Anterior cingulate cortex (tissue), 58 donors: Measurements from ENCODE around the gene DEFB114.
A peak's percentile ranks its signal among the peaks of the same experiment; 100 is the strongest.
"Not testable (repeated sequence)": the region's sequence is repeated elsewhere in the genome, so short reads cannot be mapped to it uniquely, and the experiment has no call there.

ENCODE experiments used
- DNase-seq, 58 donors: peaks; one replicate each; lab custom pipeline; 2025; lab: John Stamatoyannopoulos, UW

Gene DEFB114, protein sequence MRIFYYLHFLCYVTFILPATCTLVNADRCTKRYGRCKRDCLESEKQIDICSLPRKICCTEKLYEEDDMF

GRCh38 chr6:49964064-49964463 lies at the start of gene DEFB114:
TSS of gene DEFB114 (minus strand) at chr6:49964164. CDS start at chr6:49964105, 59 bp downstream.
- no peak for DNase-seq

- DNase-seq: no peak
These were observed 43.9 kb upstream of the DEFB114 start for GRCh38 chr6:50007819-50008218.

DNA sequence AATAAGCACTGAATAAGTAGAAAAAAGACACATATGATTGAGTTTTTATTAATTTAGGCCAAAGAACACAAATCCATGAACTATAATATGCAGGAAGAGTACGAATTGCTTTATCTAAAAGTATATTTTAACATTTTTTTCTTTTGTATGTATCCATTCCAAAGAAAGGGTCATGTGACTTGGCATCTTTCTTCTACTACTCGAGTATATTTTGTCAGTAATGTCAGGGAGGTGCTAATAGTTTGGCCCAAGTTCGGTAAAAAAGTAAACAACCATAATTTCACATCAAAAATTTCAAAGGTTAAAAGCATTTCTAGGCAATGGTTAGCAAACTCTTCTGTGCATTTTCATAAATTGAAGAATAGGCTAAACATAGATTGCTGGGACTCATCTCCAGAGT lies 39.2 kb upstream of the DEFB114 start:
- no peak for DNase-seq

DNA sequence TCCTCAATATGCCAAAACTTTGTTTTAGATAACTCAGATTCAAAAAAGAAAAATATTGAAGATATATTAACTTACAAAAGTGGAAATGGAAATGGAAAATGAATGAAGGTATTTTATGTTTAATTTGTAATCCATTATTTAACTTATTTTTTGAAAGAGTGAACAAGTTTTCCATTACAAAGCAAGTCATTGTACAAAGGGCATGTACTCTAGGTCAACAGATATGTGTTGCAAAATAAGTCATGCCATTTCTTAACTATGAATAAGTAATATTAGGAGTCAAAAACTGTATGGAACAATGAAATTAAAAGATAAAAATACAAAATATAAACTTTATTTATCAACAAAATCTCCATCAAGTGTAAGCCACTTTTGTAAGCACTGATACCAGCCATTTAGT lies 31.3 kb upstream of the DEFB114 start:
- DNase-seq: no peak

GRCh38 chr6:49988900-49989299 lies 24.9 kb upstream of the DEFB114 start:
- no peak for DNase-seq

- DNase-seq: no peak
These were observed 23.8 kb upstream of the DEFB114 start for GRCh38 chr6:49987749-49988148.

GRCh38 chr6:49986551-49986950 lies 22.6 kb upstream of the DEFB114 start:
- DNase-seq: no peak

GRCh38 chr6:49982046-49982445 lies 18.1 kb upstream of the DEFB114 start:
- no peak for DNase-seq

GRCh38 chr6:49980898-49981297 lies 16.9 kb upstream of the DEFB114 start:
- DNase-seq: peak in 1 of 58 donors; percentile 1

DNA sequence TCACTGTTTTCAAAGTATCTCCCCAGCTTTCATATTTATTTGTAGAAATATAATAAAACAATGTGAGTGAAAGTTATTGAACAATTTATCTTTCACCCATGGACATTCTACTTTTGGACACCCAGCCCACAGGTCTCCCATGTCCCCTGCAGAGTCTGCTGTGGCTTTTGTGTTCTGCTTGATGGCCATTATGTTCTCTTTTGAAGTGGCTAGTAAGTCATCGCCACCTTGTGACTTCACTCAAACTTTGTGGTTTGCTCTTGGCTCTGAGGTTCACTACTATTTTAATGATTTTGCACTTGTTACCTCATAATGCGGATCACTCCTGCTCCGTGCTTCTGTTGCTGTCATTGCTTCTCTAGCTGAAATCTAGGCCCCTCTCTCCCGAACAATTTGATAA lies 15.6 kb upstream of the DEFB114 start:
- no peak for DNase-seq

DNA sequence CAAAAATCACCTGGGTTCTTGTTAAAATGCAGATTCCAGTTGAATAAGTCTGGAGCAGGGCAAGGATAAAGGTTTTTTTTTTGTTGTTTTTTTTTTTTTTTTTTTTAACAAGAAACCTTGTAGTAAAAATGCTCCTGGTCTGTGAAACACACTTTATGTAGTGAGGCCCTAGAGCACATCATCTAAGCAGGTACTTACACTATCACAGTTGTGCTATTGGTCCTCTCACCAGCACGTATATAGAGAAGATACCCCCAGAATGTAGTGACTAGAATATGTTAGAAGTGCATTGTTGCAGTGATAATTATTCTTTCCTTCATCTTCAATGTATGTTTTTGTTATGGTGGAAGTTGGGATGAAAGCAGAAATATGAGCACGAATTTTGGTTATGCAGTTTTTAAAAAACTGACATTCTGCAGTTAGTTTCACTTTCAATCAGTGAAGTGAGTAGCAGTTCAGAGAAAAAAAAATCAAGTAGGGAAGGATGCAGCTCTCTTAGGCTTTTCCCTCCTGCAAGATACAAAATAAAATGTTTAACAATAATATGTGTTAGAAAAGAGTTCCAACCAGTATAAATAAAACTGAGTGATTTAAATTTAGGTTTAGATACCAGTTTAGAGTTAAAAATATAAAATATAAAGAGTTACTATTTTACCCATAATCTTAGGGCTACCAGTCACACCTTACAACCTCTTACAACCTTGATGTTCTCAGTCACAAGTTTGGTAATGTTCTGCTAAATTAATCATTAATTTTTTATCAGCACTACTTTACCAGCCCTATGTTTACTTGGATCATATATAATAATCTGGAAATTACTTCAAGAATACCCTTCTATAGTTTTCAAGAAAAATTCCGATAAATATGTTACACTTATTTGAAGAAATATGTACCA lies 14.6 kb upstream of the DEFB114 start:
- no peak for DNase-seq

DNA sequence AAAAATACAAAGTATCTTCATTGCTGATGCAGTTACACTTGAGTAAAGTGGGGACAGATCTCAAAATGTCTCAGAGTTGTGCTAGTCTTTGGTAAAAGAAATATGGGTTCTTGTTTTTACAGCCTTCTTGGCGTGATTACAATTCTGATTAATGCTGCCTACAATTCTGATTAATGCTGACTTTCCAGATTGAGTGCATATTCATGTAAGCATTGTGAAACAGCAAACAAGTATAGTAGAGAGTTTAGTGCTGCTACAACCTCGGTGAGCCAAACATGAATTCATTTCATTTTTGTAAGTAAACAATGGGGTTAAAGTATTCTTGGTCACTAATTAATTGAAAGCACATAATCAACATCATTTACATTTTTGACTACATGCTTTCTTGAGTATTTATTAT lies 5.6 kb upstream of the DEFB114 start, which contains the start of gene DEFB113:
DEFB113 (minus strand) TSS at position 21 of the 400 bp plus-strand sequence; CDS start at position 21, 0 bp downstream.
- DNase-seq: no peak

GRCh38 chr6:49966823-49967222 lies 2.9 kb upstream of the DEFB114 start:
- no peak for DNase-seq

DNA sequence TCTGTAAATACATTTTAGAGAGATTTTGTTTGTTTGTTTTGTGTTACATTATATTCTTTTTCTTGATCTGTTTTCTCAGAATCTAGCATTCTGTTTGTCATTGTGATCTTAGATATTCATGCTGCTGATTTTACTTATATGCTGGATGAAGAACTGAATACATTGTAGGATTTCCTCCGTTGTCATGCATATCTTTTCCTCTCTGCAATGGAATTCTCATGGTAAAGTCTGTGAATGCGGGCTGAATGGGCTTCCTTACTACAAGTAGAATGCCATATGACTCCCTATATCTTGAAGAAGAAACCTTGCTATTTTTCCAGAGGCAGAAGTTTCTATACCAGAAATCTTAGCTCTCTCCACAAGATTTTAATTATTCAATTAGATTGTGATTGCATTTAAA lies 2.4 kb upstream of the DEFB114 start:
- no peak for DNase-seq

DNA sequence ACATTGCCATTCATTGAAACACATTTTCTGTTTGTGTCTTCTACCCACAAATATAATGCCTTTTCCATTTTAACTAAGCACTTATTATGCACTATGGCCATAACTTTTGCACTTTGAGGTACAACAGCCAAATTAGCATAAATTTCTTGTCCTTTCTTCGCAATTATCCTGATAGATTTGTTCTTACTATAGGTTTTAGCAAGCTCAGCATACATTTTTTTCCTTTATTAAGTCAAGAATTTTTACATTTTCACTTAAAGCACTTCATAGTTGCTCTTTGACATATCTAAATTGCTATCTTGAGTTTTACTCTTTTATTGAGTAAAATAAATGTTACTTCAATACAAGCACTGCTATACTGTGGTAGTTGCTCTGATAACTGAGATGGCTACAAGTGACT lies 5.8 kb downstream of the DEFB114 start:
- DNase-seq: no peak

- DNase-seq: no peak
These were observed 8.1 kb downstream of the DEFB114 start for GRCh38 chr6:49955847-49956246.

DNA sequence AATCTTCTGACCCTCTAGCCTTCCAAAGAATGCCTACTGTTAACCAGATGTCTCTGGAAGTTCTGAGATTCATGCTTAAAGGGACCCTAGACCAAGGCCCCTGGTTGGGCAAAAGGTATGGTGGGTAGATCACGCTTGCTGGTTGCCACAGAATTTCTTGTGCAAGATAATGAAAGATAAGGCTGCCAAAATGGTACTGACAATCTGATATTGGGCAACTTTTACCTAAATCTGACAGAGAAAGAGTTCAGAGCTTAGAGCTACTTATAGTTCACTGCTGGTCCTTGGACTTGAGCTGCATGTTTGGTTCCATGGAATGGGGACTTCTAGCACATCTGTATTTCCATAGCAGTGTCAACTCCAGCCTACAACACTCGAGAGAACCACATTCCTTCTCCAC lies 12.0 kb downstream of the DEFB114 start:
- no peak for DNase-seq

DNA sequence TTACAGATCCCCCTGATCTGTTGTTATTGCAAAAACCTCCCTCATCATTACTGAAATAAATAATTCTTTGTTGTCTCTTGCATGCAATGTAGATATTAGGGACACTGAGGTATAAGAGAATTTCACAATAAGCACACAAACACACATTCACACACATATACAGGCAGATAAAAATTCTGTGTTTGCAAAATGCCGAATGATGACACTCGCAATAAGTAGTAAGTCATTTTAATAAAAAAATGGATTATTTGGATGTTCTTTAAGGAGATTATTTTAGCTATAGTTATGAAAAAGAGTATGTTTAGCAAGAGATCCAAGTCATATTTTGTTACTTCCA lies 13.6 kb downstream of the DEFB114 start:
- no peak for DNase-seq

DNA sequence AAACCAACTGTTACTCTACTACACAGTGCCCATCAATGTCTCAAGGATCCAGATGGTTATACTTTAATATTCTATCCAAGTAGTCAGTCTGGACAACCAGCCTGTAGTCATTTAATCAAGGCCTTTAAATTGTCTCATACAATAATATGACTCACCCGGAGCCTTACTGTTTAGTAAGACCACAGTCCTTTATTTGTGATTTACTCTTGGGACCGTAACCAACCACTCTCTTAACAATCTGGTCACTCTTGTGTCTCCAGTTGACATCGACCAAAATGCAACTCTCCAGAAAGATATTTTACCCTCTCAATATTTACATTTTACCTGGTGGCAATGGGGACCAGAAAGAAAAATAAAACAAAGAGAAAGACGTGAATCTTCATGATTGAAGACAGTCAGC lies 14.9 kb downstream of the DEFB114 start:
- no peak for DNase-seq

DNA sequence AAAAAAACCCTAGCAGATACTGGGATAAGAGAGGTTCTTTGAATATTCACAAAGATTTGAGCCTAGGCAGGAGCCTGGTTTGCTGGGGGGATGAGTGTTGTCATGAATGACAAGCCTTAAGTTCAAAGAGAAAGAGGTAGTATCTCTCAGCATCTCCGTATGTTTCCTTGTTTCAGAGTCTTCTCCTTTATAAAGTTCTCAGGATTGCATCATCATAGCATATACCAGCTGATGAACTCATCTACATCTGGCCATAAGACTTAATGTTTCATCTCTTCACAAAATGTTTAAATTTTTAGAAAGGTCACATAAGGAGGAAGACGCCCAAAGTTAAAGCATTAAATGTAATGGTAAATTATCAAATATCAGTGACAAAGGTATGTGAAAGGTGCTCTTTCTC lies 17.1 kb downstream of the DEFB114 start:
- DNase-seq: no peak

DNA sequence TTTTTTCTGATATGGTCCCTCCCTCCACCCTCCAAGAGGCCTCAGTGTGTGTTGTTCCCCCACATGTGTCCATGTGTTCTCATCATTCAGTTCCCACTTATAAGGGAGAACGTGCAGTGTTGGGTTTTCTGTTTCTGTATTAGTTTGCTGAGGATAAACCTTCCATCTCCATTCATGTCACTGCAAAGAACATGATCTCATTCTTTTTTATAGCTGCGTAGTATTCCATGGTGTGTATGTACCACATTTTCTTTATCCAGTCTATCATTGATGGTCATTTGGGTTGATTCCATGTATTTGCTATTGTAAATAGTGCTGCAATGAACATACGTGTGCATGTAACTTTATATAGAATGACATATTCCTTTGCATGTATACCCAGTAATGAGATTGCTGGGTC lies 19.9 kb downstream of the DEFB114 start:
- not testable (repeated sequence) for DNase-seq

- no peak for DNase-seq
These were observed 23.9 kb downstream of the DEFB114 start for GRCh38 chr6:49939993-49940498.
